Activated CD4-positive, alpha-beta T cell treated with anti-CD3 and anti-CD28 coated beads for 24 hours (primary cell): ENCODE measurements around the gene CCDC89.
A peak's percentile ranks its signal among the peaks of the same experiment; 100 is the strongest.
"Not testable (repeated sequence)": the region's sequence is repeated elsewhere in the genome, so short reads cannot be mapped to it uniquely, and the experiment has no call there.

Experiments used
- DNase-seq, 2 donors: peaks; one replicate each; pipeline ENCODE4 v3.0.0-alpha.2; 2020; ENCODE audit warnings: low read depth in 2 of 2

The CCDC89 gene

DNA sequence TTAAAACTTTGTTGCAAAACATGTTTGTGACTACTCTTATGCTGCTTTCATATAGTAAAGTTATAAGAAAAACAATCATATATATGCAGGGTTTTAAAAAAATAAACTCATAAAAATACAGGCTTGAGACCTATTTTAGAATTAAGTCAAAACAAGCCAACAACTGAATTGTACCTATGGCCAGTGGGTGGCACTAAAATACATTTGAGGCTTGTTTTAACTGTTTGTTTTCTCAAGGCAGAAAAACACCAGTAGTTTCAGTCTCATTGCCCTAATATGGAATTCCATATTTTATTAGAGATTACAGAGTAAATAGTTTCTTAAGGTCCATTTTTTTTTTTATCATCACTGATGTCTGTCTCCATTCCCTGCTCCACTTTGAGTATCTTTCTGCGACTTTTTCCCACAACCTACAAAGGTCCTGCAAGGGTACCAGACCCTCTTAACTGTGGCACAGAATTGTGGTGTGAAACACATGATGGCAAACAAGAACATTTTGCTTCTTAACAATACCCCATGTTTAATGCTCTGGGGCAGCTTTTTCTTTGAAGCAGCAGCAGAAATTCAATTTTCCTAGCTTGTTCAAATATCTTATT, 8.5 kb upstream of the CCDC89 start:
- no peak for DNase-seq

DNA sequence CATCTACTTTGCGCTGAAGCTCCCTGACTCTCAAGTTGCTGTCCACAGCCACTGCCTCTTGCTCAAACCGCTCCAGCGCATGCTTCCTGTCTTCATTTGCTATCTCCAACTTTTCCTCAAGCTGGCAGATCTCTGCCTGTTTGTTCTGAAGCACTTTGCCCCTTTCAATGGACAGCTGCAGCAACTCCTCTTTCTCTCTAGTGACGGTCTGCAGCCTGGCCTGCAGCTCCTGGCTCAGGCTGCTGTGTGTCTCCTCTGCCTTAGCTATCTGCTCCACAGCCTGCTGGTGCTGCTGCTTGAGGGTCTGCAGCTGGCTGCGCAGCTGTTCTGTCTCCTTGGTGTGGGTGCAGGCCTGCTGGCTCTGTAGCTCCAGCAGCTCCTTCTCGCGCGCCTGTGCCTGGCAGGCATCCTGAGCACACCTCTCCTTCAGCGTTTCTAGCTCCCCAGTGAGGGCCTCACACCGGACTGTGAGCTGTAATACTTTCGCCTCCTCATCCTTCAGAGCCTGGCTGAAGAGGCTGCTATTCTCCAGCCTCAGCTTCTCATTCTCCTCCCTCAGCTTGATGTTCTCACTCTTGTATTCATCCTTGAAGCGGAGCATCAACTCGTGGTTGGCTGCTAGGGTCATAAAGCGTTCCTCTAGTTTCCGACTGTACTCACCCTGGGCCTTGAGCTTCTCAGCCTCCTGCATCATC, 723 bp downstream of the CCDC89 start:
- no peak for DNase-seq

DNA sequence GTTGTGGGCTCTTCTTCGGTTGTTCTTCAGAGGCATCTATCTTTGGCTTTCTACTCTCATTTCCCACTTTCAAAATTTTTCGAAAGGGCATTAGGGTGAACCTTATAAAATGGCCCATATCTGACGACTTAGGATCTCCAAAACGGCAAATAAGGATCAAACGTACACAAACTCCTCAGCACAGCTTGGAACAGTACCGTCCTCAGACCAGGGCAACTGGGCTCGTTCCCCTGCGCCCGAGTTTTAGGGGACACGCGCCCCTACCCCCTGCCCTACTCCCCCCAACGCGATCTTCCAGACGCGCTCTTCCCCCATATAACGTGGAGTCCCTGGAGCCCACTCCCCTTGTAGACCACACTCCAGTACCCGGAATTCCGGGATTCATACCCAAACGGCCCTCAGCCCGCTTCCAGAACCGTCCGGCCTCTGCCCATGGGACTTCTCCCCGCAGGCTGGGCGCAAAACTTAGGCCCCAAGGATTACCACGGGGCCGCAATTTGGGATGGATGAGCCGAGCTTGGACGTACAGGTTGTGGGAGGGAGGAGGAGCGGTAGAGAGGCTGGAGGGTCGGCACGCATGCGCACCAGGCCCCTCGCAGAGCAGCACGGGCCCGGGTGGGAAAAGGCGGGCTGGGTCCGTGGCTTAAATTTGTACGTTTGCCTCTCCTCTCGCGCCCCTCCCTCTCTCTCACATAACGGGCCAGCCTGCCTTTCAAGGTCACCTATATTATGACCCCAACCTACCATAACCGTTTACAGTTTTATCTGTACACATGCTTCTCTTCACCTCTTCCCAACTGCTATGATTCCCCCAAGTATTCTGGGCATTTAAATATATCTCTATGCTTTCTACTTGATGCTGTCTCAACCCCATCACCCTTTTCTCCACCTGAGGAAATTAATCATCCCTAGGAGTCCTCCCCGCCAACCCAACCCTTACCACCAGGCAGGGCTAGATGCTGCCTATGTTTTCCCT, 3.4 kb downstream of the CCDC89 start:
- DNase-seq: peak; percentile 46 to 54

DNA sequence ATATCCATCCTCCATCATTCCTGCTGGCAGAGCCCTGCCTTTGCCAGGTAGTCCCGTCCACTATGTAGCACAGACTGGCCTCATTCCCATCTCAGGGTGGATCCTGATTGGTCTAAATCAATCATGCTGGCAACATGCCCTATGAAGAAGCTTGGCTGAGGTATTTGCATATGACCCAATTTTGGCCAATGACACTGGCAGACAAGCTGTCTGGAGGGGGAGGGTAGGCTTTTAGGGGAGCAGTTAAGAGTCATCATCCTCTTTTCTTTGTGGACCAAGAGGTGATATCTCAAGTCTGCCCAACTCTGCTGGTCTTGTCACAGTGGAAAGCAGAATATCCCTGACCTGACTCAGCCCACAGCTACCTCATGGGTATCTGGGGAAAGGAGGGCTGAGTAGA, 5.1 kb downstream of the CCDC89 start:
- DNase-seq: no peak

DNA sequence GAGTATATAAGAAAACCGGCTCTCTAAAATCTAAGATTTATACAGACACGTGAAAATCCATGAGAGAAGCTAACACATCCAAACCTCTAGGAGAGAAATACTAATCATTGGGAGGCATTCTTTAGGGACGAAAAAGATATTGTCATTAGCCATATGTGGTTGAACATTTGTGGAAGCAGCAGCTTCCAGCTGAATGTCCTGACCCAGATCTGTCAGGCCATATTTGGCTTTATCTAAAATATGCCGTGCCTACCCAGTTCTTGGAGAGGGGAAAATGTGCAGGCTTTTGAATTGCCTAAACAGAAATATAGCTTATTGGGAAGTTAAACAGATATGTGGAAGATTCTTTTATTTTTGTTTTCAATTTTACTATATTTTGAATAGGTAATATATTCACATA, 6.4 kb downstream of the CCDC89 start:
- DNase-seq: no peak

DNA sequence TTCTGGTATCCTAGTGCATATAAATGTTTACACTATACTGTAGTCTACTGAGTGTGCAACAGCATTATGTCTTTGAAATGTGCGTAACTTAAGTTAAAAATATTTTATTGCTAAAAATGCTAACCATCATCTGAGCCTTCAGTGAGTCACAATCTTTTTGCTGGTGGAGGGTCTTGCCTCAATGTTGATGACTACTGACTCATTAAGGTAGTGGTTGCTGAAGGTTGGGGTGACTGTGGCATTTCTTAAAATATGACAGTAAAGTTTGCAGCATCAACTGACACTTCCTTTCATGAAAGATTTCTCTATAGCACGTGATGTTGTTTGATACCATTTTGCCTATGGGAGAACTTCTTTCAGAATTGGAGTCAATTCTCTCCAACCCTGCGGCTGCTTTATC, 12.6 kb downstream of the CCDC89 start:
- no peak for DNase-seq

DNA sequence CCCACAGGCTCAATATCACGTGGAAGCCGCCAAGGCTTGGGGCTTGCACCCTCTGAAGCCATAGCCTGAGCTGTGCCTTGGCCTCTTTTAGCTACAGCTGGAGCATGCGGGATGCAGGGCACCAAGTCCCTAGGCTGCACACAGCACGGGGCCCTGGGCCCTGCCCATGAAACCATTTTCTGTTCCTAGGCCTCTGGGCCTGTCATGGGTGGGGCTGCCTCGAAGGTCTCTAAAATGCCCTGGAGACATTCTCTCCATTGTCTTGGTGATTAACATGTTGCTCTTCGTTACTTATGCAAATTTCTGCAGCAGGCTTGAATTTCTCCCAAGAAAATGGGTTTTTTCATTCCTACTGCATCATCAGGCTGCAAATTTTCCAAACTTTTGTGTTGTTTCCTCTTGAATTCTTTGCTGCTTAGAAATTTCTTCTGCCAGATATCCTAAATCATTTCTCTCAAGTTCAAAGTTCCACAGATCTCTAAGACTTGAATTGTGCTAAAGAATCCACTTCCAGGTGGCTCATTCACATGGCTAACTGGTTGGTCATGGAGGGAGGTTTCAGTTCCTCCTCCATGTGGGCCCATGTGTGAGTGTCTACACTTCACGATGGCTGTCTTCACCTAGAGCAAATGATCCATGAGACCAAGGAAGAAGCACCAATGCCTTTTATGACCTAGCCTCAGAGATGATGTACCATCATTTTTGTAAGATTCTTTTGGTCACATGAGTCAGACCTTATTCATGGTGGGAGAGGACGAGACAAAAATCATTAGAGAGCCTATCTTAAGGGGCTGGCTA, 13.7 kb downstream of the CCDC89 start:
- DNase-seq: no peak

DNA sequence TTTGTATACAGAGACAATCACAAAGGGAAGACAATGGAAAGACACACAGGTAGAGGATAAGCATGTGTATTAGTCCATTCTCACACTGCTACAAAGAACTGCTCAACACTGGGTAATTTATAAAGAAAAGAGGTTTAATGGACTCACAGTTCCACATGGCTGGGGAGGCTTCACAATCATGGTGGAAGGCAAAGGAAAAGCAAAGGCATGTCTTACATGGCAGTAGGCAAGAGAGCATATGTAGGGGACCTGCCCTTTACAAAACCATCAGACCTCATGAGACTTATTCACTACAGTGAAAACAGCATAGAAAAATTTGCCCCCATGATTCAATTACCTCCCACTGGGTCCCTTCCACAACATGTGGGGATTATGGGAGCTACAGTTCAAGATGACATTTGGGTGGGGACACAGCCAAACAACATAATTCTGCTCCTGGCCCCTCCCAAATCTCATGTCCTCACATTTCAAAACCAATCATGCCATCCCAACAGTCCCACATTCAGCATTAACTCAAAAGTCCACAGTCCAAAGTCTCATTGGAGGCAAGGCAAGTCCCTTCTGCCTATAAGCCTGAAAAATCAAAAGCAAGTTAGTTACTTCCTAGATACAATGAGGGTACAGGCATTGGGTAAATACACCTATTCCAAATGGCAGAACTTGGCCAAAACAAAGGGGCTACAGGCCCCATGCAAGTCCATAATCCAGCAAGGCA, 14.9 kb downstream of the CCDC89 start:
- not testable (repeated sequence) for DNase-seq

DNA sequence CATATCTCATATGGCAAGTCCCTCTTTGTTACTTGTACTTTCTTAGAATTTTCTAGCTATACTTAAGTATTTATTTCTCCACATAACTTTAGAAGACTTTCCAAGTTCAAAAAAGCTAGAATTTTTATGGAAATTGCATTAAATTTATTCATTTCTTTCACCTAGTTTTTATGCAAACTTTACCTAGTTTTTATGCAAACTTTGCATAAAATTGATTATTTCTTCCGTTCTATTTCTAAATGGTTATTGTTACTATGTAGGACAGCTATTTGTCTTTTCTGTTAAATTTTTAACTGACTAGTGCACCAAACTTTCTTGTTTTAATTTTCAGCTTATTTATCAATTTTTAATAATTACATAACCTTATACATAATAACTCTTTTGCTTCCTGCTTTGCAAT, 17.8 kb downstream of the CCDC89 start:
- no peak for DNase-seq

DNA sequence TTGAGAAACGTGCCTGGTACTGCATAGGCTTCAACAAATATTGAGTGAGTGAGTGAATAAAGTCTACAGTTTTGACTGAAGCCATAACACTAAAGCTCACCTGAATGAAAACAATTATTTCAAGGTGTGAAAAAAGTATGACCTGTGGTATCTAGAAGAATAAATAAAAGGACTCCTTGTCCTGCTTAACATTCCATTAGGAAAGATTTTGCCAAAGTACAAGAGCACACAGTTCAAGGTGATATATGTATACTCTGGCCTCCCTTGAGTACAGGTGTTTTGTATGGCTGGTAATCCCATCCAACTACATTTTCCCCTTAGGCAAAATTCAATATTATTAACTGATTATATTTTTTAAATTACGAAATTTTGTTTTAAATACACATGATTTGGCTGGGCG, 19.3 kb downstream of the CCDC89 start:
- no peak for DNase-seq

DNA sequence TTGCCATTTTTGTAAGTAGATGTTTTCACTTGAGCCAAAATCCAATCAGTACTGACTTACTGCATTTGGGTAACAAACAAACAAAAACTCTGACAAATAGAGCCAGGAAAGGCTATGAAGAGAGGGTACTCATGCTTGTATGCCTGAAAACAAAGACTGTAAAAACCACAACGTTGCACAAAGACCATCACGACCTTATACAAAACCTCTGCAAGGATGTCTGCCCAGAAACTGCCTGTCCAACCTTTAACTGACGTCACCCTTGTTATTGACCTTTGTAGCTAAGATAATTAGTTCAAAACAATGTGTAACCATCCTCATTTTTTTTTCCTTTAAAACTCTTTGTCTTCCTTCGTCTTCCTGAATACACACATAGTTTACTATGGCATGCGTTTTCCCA, 20.3 kb downstream of the CCDC89 start:
- no peak for DNase-seq

DNA sequence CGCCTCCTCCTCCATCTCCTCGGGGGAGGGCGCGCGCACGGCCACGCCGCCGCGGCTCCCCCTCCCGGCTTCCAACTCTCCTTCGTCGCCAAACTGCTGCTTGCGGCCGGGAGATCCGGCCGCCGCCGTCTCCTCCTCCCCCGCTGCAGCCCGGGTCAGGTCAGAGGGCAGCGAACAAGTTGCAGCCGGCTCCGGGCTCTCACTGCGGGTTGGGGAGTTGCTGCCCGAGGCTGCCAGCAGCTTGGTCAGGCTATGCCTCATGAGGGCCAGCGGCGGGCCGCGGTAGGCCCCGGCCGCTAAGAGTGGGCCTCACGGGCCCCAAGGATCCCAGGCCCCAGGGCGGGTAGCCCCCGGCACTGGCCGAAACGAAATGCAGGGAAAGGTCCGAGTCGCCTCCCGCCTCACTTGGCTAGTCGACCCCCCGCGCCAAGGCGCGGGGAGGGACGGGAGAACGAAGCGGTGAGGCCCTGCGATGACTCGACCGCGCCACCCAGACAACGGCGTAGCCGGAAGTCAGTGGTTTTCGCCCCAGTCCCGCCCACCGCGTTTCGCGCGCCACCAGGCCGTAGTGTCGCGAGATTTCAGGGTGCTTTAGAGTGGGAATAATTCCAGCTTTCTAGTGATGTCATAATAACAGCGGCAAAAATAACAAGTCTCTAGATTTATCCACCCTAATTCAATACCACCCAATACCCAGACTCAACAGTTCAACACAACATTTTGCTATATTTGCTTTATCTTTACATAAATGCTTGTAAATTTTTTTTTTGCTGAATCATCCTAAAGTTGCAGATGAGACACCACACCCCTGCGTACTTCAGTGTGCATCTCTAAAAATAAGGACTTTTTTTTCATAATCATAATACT, 21.1 kb downstream of the CCDC89 start, which contains the start of gene CREBZF:
Gene CREBZF (minus strand): TSS at position 515 of the 867 bp plus-strand sequence. CDS start 254 bp downstream, at position 261.
- DNase-seq: peak; percentile 93 to 95

DNA sequence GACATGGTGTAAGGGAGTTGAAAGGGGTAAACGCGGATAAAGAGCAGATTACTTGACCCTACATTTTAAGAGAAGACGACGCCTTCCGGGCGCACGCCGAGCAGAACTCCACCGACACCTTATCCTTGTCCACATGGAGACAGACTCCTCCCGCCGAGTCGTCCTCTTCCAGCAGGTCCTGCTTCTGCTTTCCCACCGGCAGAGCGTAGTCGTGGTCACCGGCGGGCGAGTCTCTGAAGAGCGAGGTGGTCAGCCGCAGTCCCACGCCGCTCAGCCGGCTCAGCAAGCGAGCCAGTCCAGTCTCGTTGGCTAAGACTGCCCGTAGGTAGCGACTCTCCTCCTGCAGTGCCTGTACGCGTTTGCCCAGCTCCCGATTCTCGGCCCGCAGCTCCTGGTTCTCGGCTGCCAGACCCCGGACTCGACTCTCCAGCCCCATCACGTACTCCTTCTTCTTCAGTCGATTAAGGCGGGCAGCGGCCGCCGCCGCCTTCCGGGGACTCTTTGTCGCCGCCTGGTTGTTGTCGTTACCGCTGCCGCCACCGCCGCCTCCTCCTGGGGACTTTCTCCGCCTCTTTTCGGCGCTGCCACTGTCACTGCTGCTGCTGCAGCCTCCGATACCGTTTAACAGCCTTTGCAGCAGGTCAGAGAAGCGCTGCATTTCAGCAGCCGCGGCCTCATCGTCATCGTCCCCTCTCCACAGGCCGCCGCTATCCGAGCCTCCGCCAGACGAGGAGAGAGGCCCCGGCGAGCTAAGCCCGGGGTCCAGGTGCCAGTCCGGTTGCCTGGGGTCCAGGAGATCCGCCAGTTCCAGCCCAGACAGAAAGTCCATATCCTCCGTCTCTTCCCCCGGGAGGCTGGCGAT, 22.0 kb downstream of the CCDC89 start:
- peak; percentile 74 to 76 for DNase-seq

DNA sequence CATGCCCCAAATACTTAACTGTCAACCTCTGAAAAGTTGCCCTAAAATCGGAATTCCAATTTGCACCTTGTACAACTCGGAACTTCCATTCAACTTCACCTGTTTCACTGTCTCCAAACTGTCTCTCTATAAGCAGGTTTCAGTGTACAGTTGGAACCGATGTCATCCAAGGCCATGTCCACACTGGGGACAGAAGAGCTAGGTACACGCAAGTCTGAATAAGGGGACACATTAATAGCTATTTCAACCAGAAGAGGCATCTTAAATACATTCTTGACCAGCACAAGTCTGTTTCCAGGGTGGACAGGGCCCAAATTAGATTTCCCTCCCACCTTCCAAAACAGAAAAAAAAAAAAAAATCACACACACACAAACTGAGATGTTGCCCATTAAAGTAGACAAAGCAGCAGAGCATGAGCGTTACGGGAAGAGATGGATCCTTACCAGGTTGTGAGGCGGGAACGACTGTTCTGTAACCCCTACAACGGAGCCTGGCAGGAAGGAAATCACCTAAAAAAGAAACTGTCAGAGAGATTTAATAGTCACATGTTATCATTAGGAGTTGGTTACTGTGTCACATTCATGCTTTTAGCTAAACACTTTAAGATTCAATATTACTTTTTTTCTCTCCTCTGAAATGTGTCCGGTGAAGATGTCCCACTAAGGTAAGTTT, 22.8 kb downstream of the CCDC89 start:
- no peak for DNase-seq

DNA sequence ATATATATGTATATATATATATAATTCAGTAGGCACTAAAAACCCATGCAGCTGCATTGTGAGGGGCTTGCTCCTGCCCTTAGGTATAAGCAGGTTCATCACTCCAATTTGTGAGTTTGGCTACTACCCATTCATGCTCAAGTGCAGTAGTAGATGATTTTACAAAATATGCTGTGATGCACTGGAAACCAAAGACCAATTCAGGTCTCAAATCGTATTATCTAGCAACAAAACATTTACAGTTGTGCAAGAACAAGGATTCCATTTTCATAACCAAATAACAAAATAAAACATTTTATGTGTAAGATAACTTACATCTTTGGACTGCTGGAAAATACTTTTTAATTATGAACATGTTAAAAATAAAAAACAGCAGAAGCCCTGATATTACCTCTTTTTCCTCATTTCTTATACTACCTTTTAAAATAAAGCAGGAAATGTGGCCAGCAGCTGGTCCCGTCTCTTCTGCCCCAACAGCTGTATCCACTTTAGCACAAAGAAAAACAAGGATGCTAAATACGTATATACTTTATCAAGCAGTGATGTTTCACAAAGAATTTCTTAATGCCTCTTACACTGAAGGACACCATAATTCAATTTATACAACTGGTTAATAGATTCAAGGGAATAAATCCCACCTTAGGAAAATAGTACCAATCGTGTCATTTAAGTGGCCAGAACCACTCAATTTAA, 23.9 kb downstream of the CCDC89 start:
- DNase-seq: no peak

DNA sequence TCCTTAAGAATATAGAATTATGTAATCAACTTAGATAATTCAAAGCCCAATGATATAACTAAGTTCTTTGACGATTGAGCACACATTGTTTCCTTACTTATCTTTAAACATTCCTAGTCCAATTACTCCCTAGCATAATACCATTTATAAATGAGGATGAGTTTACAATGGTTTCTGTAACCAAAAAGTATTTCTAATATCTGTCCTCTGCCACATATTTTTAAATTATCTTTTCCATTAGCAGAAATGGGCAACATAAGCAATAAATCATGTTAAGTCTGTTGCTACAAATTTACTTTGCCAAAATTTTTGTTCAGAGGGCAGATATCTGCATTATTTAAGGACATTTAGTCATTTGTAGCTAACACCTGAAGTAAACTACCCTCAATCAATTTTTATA, 27.8 kb downstream of the CCDC89 start:
- DNase-seq: no peak

DNA sequence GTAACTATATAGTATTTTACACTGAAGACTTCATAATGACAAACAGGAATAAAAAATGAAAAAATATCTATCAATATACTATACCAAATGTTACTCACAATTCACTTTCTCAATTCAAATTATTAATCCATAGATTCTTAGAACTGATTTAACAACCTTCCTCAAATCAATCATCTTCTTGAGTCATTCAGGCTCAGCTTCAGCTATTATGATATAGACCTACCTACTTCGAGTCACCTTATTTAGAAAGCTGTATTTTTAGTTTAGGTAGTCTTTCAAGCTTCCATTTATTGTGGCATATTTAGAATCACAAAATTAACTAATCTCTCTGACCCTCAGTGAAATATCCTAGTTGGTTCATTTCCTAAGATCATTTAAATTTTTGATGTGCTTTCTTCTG, 29.2 kb downstream of the CCDC89 start:
- no peak for DNase-seq

DNA sequence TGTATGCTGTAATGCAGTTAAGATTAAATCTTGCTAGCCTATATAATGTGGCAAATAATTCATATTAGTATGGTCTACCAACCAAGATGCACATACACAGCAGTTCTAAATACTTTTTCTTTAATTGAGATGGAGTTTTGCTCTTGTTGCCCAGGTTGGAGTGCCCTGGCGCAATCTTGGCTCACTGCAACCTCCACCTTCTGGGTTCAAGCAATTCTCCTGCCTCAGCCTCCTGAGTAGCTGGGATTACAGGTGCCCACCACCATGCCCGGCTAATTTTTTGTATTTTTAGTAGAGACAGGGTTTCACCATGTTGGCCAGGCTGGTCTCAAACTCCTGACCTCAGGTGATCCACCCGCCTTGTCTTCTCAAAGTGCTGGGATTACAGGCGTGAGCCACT, 31.7 kb downstream of the CCDC89 start:
- DNase-seq: not testable (repeated sequence)
